NB4 (cell line): Measurements from ENCODE around the gene FAM110C.

Experiments used
- MYC ChIP-seq: IDR thresholded peaks from 2 replicates; pipeline ENCODE4 v1.6.1; 2011; ENCODE audit warnings: low read depth, low read length
- TF ChIP-seq, protein P1 (sequence below): IDR thresholded peaks from one replicate; pipeline ENCODE4 v1.5.1; 2012; ENCODE audit warnings: low read depth, low read length

- TF ChIP-seq, protein P1, sequence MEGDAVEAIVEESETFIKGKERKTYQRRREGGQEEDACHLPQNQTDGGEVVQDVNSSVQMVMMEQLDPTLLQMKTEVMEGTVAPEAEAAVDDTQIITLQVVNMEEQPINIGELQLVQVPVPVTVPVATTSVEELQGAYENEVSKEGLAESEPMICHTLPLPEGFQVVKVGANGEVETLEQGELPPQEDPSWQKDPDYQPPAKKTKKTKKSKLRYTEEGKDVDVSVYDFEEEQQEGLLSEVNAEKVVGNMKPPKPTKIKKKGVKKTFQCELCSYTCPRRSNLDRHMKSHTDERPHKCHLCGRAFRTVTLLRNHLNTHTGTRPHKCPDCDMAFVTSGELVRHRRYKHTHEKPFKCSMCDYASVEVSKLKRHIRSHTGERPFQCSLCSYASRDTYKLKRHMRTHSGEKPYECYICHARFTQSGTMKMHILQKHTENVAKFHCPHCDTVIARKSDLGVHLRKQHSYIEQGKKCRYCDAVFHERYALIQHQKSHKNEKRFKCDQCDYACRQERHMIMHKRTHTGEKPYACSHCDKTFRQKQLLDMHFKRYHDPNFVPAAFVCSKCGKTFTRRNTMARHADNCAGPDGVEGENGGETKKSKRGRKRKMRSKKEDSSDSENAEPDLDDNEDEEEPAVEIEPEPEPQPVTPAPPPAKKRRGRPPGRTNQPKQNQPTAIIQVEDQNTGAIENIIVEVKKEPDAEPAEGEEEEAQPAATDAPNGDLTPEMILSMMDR: no peak
- TF ChIP-seq MYC: no peak
Measured at GRCh38 chr2:25543-25942, 20.8 kb downstream of the FAM110C start.
